IgD-negative memory B cell (primary cell): Measurements from ENCODE around the gene CLMN. TPM values are rescaled to one million over a fixed set of nuclear protein-coding genes. Genes with fewer than 3 reads are reported as not detected.
A peak's percentile ranks its signal among the peaks of the same experiment; 100 is the strongest.

ENCODE experiments used
- H3K27ac Mint-ChIP-seq, 3 donors: one replicate each; pipeline ENCODE4 v1.8.0; 2020 to 2022; ENCODE audit warnings: mild to moderate bottlenecking in 3 of 3, mixed read lengths in 3 of 3, moderate library complexity in 1 of 3
- H3K27me3 Mint-ChIP-seq: one replicate; pipeline ENCODE4 v1.8.0; 2021; ENCODE audit warnings: mixed read lengths
- H3K36me3 Mint-ChIP-seq: one replicate; pipeline ENCODE4 v1.8.0; 2020; ENCODE audit warnings: mild to moderate bottlenecking, mixed read lengths
- H3K4me1 Mint-ChIP-seq, 3 donors: one replicate each; pipeline ENCODE4 v1.8.0; 2020 to 2022; ENCODE audit warnings: mixed read lengths in 3 of 3, mild to moderate bottlenecking in 1 of 3
- H3K4me3 Mint-ChIP-seq, 4 donors: one replicate each; pipeline ENCODE4 v1.8.0; 2020 to 2022; ENCODE audit warnings: mild to moderate bottlenecking in 4 of 4, mixed read lengths in 4 of 4, moderate library complexity in 3 of 4
- H3K9me3 Mint-ChIP-seq, 3 donors: one replicate each; pipeline ENCODE4 v1.8.0; 2020 to 2021; ENCODE audit warnings: mixed read lengths in 3 of 3, mild to moderate bottlenecking in 1 of 3
- polyA plus RNA-seq: library from polyadenylated mRNA; unstranded; fragments of 300-500 nt; fragmentation: Illumina TruSeq; gene quantifications from one replicate; pipeline ENCODE4 v1.2.3, GENCODE V29; 2021

CLMN gene
- polyA plus RNA-seq, 1 donor from 2014 or later: 8.2 TPM

DNA sequence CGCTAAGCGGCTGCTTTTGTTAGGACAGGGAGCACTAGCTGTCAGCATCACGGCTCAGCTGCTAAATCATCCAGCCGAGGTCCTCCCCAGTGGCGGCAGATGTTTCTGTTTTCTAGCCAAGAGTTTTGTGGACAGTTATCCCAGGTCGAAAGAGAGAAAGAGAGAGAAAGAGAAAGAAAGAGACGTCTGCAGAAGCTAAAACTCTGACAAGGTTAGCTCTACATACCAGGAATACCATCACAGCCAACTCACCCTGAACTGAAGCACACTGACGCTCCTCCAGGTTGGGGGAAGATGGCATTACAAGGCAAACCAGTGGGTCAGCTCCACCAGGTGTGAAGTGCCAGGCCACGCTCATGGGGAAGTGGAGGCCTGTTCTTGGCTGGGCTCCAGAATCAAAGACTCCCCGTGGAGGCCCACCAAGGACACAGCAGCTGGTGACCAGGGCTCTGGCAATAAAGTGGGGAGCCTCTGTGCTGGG is 97.5 kb downstream of the CLMN start:
- Mint-ChIP-seq H3K27ac (no peak overlapping the region), H3K36me3 (peaks cover 12% of the 10 kb centered on the region), H3K4me3 (no peak overlapping the region), H3K27me3 (no peaks in the 10 kb centered on the region), H3K9me3 (peaks cover 0 to under 1% (median 0%) of the 10 kb centered on the region in 3 donors), H3K4me1 (no peaks in the 10 kb centered on the region)

GRCh38 chr14:95221531-95221930 is 98.2 kb downstream of the CLMN start:
- Mint-ChIP-seq H3K36me3 (peaks cover 13% of the 10 kb centered on the region), H3K27me3 (no peaks in the 10 kb centered on the region), H3K4me1 (no peaks in the 10 kb centered on the region), H3K4me3 (no peak overlapping the region), H3K27ac (no peak overlapping the region), H3K9me3 (peaks cover 0 to 2% (median 1%) of the 10 kb centered on the region in 3 donors)

DNA sequence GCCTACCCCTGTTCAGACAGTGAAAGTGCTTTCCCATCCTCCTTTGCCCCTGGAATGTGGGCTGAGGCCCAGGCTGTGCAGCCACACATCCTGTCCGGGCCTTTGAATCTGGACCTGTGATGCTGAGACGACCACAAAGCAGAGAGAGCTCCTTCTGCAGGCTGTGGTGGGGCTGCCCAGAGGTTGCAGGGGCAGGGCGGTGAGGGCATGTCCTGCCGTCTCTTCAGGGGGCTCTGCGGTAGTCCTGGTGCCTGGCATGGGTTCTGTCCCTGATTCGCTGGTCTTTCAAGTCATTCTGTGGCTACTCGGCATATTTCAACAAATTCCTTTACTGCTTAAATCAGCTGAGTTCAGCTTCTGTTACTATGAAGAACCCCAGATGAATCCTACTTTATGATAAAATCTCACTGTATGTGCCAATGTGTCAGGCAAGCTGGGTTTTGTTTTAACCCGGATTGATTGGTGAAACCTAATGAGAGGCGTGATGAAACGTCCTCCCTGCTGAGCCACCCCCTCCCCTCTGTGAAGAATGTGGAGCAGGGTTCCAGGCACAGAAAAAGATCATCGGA is 99.0 kb downstream of the CLMN start:
- Mint-ChIP-seq H3K27ac (no peak overlapping the region), H3K4me1 (peaks cover 0 to 3% (median 0%) of the 10 kb centered on the region in 3 donors), H3K36me3 (peaks cover 15% of the 10 kb centered on the region), H3K27me3 (no peaks in the 10 kb centered on the region), H3K9me3 (peaks cover 2 to 4% (median 2%) of the 10 kb centered on the region in 3 donors), H3K4me3 (no peak overlapping the region)

GRCh38 chr14:95218472-95219193 is 101.1 kb downstream of the CLMN start:
- Mint-ChIP-seq H3K27me3 (no peaks in the 10 kb centered on the region), H3K4me1 (peaks cover 0 to 3% (median 0%) of the 10 kb centered on the region in 3 donors), H3K36me3 (peaks cover 15% of the 10 kb centered on the region), H3K9me3 (peaks cover 2 to 4% (median 2%) of the 10 kb centered on the region in 3 donors), H3K27ac (no peak overlapping the region), H3K4me3 (no peak overlapping the region)

- Mint-ChIP-seq H3K27me3 (no peaks in the 10 kb centered on the region), H3K4me1 (peaks cover 0 to 3% (median 0%) of the 10 kb centered on the region in 3 donors), H3K4me3 (no peak overlapping the region), H3K9me3 (peaks cover 2 to 4% (median 2%) of the 10 kb centered on the region in 3 donors), H3K36me3 (peaks cover 11% of the 10 kb centered on the region), H3K27ac (no peak overlapping the region)
Observed at GRCh38 chr14:95218006-95218405, 101.7 kb downstream of the CLMN start.

DNA sequence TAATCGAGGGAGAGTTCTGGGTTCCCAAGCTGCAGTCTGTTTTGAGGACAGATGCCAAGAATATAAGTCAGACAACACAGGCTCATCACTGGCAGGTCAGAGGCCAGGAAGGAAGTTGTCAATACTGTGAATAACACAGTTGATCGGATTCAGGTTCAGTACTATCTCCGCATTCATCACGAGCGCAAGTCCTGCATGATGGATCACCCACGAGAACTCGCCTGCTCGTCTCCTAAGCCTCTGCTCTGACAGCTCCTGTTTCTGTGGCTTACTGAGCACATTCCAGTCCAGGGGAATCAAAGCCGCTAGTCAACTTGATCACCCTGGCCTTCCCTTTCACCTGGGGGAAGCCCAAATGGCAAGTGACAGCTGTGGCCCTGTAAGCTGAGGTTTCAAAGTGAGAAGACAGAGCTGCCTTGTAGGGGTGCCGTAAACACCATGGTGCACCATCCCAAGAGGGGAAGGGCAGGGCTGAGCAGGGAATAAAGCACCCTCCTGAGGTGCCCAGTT is 102.3 kb downstream of the CLMN start:
- no peak overlapping the region for H3K4me3 Mint-ChIP-seq
- no peak overlapping the region for H3K27ac Mint-ChIP-seq
- peaks cover 2 to 4% (median 2%) of the 10 kb centered on the region in 3 donors for H3K9me3 Mint-ChIP-seq
- H3K4me1 Mint-ChIP-seq: peaks cover 0 to 3% (median 0%) of the 10 kb centered on the region in 3 donors
- H3K36me3 Mint-ChIP-seq: peaks cover 11% of the 10 kb centered on the region
- H3K27me3 Mint-ChIP-seq: no peaks in the 10 kb centered on the region

DNA sequence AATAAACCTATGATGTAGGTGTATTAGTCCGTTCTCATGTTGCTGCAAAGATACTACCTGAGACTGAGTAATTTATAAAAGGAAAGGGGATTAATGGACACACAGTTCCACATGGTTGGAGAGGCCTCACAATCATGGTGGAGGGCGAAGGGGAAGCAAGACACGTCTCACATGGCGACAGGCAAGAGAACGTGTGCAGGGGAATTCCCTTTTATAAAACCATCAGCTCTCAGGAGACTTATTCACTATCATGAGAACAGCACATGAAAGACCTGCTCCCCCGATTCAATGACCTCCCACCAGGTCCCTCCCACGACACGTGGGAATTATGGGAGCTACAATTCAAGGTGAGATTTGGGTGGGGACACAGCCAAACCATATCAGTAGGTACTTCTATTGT is 103.7 kb downstream of the CLMN start:
- Mint-ChIP-seq H3K27ac (no peak overlapping the region), H3K36me3 (peaks cover 13% of the 10 kb centered on the region), H3K4me1 (peaks cover 0 to 3% (median 0%) of the 10 kb centered on the region in 3 donors), H3K9me3 (peaks cover 2 to 4% (median 2%) of the 10 kb centered on the region in 3 donors), H3K27me3 (no peaks in the 10 kb centered on the region), H3K4me3 (no peak overlapping the region)

- peaks cover 0 to 3% (median 0%) of the 10 kb centered on the region in 3 donors for H3K4me1 Mint-ChIP-seq
- no peak overlapping the region for H3K4me3 Mint-ChIP-seq
- peaks cover 2 to 4% (median 2%) of the 10 kb centered on the region in 3 donors for H3K9me3 Mint-ChIP-seq
- no peaks in the 10 kb centered on the region for H3K27me3 Mint-ChIP-seq
- H3K27ac Mint-ChIP-seq: no peak overlapping the region
- H3K36me3 Mint-ChIP-seq: peaks cover 13% of the 10 kb centered on the region
Observed at GRCh38 chr14:95215094-95215725, 104.5 kb downstream of the CLMN start.

DNA sequence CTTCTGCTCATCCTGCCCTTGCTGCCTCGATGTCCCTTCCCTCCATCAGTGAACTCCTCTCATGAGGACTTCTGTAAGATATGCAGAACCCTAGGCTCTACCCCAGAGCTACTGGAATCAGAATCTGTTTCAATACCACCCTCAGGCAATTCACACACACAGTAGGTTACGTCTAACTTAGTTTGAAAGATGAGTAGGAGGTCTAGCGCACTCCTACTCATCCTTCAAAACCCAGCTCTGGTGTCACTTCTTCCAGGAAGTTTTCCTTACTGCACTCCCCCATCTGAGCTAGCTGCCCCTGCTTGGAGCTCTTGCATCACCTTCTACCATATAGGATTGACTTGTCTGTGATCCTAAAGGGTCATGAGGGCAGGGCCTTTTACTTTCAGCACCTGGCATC is 105.9 kb downstream of the CLMN start:
- Mint-ChIP-seq H3K4me1 (peaks cover 0 to 3% (median 0%) of the 10 kb centered on the region in 3 donors), H3K36me3 (peaks cover 15% of the 10 kb centered on the region), H3K27ac (no peak overlapping the region), H3K4me3 (no peak overlapping the region), H3K9me3 (peaks cover 2 to 4% (median 2%) of the 10 kb centered on the region in 3 donors), H3K27me3 (no peaks in the 10 kb centered on the region)

DNA sequence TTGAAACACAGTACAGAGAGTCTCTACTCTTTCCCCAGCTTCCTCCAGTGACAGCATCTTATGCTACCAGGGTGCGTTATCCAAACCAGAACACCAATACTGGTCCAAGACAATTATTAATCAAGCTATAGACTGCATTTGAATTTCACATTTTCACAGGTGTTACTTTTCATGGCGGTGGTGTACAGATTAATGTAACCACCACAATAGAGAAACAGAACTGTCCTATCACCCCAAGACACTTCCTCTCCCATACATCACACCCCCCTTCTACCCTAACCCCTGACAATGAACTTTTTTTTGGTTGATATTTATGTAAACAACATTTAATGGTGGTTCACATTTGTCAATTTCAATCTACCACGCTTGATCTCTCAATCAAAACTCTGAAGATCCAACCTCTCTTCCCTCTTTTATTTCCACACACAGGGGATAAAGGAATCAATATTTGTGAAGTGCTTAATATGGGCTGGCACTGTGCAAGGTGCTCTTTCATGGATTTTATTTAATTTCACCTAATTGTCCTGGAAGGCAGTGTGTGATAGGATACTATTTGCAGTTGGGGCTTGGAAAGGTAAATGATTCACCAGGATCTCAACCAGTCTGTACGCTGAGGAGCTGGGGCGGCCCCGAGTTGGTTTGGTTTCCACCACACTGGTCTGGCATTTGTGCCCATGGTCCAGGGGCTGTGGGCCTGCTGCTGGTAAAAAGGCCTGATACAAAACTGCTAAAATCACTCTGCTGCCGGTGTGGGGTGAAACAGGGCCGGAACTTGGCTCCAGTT is 107.8 kb downstream of the CLMN start:
- H3K27ac Mint-ChIP-seq: no peak overlapping the region
- H3K9me3 Mint-ChIP-seq: peaks cover 0 to 4% (median 2%) of the 10 kb centered on the region in 3 donors
- H3K36me3 Mint-ChIP-seq: peaks cover 15% of the 10 kb centered on the region
- H3K4me3 Mint-ChIP-seq: no peak overlapping the region
- peaks cover 0 to 5% (median 0%) of the 10 kb centered on the region in 3 donors for H3K4me1 Mint-ChIP-seq
- no peaks in the 10 kb centered on the region for H3K27me3 Mint-ChIP-seq

DNA sequence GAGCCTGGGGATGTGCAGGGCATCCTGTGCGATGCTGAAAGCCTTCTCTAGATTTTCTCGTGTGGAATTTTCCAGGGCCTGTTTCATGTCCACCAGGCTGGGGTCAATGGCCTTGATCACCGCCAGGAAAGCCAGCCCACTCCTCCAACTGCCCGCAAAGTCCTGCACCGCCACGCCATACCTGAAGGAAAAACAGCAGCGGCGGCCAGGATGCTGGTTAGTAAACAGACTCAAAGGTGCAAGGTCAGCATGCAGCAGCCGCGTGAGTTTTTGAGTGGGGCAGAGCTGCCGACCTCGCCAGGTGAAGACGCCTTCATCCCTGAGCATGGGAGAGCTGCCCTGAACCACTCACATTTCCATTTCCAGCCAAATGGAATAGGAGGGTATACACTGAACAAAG is 109.0 kb downstream of the CLMN start:
- H3K4me3 Mint-ChIP-seq: no peak overlapping the region
- no peaks in the 10 kb centered on the region for H3K27me3 Mint-ChIP-seq
- peaks cover 0 to 4% (median 0%) of the 10 kb centered on the region in 3 donors for H3K9me3 Mint-ChIP-seq

GRCh38 chr14:95208598-95208997 is 111.1 kb downstream of the CLMN start:
- no peak overlapping the region for H3K4me3 Mint-ChIP-seq
- peak overlapping the region in 1 of 3 donors; percentile 69 for H3K27ac Mint-ChIP-seq
- no peaks in the 10 kb centered on the region for H3K27me3 Mint-ChIP-seq
- peaks cover 0 to 15% (median 1%) of the 10 kb centered on the region in 3 donors for H3K9me3 Mint-ChIP-seq
- H3K36me3 Mint-ChIP-seq: peaks cover 30% of the 10 kb centered on the region
- H3K4me1 Mint-ChIP-seq: peaks cover 0 to 2% (median 0%) of the 10 kb centered on the region in 3 donors

More for the DNA sequence above, 109.0 kb downstream of the CLMN start:
- Mint-ChIP-seq H3K36me3 (peaks cover 15% of the 10 kb centered on the region), H3K4me1 (peaks cover 0 to 2% (median 0%) of the 10 kb centered on the region in 3 donors), H3K27ac (no peak overlapping the region)

GRCh38 chr14:95207475-95208233 is 112.1 kb downstream of the CLMN start:
- Mint-ChIP-seq H3K9me3 (peaks cover 0 to 15% (median 1%) of the 10 kb centered on the region in 3 donors), H3K4me3 (no peak overlapping the region), H3K4me1 (peaks cover 0 to 2% (median 0%) of the 10 kb centered on the region in 3 donors), H3K27ac (peak overlapping the region in 1 of 3 donors; percentile 8), H3K36me3 (peaks cover 30% of the 10 kb centered on the region), H3K27me3 (no peaks in the 10 kb centered on the region)

- H3K4me3 Mint-ChIP-seq: no peak overlapping the region
- peaks cover 0 to 15% (median 1%) of the 10 kb centered on the region in 3 donors for H3K9me3 Mint-ChIP-seq
- H3K27ac Mint-ChIP-seq: no peak overlapping the region
- peaks cover 30% of the 10 kb centered on the region for H3K36me3 Mint-ChIP-seq
- no peaks in the 10 kb centered on the region for H3K27me3 Mint-ChIP-seq
- H3K4me1 Mint-ChIP-seq: peaks cover 0 to 2% (median 0%) of the 10 kb centered on the region in 3 donors
Observed at GRCh38 chr14:95206534-95206933, 113.2 kb downstream of the CLMN start.
